Activated naive CD4-positive, alpha-beta T cell (primary cell): ENCODE measurements around the gene SLC66A1.

Experiments
- DNase-seq, 4 experiments: peaks; one replicate each; lab custom pipeline; 2025; lab: John Stamatoyannopoulos, UW

The SLC66A1 gene

DNA sequence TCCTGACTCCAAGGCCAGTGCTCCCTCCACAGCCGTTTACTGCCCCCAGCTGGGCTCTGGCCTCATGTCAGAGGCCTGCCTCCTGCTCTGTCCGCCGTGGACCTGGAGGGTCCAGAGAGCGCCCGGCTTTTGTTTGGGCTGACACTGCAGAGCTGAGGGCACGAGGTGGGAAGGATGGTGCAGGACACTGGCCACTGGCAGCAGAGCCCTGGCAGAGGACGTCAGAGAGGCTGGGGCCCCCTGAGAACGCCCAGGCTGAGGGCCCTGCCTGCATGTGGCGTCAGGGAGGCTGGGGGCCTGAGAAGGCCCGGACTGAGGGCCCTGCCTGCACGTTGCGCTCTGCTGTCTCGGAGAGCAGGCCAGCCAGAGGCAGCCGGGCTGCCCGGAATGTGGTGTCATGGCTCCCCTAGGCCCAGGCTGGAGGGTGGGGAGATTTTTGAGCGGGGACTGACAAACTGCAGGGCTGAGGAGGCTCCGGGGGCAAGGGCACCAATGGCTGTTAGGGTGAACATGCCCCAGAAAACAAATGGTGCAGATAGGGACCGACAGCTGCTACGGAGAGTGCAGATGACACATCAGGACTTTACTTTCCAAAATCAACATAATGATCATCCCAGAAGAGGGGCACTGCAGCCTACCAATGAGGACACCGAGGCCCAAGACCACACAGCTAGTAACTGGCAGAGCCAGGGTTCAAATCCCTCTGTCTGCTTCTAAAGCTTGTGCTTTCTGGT is 31.7 kb downstream of the SLC66A1 start:
- no peak for DNase-seq

DNA sequence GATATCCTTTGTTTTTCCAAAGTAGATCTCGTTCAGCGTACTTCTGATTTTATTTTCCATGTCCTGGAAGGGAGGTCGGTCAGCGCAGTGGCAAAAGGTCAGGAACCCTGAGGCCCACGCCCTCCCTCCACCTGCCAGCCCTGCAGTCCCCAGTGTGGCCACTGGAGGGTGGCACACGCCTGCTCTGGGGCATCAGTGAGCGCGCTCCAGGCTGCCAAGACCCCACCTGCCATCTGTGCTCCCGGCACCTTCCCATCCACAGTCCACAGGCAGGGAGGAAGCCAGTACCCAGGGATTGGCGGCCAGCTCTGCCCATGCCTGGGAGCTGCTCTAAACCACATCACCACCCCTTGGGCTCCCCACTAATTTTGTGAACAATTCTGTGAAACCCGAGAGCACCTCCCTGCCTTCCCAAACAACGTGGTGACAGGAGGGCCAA is 32.3 kb downstream of the SLC66A1 start:
- peak in 2 of 4 experiments; percentile 16 to 30 for DNase-seq

DNA sequence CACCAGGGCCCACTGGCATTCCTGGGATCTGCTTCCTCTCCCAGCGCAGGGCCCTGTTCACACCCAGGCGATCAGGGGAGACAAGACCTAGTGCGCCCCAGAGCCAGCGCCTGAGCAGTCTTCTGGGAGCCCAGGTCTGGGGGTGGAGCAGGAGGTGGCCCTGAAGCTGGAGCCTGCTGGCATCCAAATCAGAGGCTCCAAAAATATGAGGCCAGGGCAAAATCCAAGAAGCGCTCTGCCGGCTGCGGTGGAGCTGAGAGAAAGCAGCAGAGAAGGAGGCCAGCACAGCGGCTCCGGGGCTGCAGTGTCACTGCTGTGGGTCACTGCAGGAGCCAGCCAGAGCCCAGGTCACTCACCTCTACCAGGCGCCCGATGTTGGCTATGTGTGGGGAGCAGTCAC is 32.7 kb downstream of the SLC66A1 start:
- DNase-seq = no peak

DNA sequence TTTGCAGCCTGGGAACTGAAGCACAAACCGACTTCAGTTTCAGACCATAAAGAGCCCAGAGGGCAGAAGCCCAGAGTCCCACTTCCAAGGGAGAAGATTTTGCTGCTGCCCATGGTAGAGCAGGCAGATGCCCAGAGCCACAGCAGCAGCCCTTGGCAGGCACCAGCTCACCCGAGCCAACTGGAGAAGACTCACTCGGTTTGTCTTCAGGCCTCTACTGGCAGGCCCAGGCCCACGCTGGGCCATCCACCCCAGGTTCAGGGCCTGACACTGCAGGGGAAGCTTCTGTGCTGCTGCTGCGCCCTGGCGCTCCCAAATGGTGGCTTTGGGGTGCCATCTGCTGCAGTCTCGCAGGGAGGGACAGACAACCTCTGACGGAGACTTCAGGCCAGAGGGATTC is 33.3 kb downstream of the SLC66A1 start:
- no peak for DNase-seq

DNA sequence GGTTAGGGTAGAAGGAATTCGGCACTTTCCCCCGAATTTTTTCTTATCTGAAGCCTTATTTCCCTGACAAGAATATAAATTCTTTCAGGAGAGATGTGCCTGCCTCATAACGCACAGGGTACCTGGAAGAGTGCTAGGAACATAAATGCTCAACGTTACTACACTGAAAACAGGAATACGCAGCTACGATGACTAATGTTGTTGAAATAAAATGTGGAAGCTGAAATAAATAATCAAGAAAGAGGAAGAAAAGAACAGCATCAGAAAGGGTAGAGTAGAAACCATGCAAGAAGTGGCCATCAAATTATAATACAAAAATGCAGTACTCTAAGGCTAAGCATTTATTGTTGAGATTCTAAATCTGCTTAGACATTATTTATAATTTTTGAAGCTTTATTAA is 33.9 kb downstream of the SLC66A1 start:
- DNase-seq = no peak

DNA sequence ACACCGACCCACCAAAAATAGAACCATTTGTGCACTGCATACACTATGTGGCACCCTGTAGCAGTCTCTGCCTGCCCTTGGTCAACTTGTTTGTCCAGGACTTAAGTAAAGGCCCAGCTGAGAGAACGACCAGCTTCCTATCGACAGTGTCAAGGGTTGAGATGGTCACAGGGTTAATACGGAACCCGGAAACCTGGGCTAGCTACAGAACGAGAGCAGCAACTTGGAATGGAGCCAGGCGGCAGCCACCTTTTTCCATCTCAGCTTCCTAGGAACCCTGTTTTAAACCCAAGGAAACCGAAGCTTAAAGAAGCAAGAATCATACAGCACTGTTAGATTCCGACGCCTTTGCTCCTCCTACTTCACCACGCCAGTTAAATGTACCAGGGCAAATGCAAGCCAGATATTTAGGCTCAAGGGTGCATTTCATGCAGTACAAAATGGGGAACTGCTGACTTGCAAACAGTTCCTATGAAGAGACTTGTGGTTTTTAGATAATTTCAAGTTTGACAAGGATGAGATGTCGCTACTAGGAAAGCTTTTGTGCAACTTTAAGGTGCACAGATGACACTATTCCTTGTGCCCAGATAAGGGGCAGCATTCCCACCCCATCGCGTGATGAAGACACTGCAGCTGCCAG is 35.5 kb downstream of the SLC66A1 start:
- no peak for DNase-seq

DNA sequence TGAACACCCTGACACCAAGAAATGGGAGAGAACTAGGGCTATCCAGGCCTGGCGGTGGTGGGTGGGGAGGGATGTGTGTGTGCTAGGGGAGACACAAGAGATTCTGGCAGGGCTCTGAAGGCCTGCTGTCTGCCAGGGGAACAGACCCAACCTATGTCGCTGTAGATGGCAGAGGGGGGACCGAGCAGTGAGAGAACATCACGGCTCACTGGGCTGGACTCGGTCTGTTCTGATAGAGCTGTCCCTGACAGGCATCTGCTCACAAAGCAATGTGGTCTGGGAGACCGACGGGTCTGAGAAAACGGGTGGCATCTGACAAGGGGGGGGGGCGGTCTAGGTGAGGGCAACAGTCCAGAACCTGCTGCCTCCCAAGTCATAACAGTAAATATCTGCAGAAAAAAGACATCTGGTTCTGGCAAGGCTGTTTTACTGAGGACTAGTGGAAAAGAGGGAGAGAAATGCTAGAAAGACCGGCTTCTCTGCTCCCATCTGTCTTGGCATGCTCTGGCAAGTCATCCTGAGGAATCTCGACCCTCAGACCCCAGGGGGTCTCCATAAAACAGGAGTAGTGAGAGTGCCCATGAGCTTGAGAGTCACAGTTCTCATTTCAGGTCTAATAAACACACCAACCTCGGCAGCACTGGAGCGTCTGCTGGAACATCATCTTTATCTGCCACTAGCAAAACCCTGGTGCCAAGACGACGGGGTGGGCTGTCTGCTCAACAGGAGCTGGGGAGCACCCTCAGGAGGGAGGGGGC is 36.5 kb downstream of the SLC66A1 start:
- DNase-seq = no peak

DNA sequence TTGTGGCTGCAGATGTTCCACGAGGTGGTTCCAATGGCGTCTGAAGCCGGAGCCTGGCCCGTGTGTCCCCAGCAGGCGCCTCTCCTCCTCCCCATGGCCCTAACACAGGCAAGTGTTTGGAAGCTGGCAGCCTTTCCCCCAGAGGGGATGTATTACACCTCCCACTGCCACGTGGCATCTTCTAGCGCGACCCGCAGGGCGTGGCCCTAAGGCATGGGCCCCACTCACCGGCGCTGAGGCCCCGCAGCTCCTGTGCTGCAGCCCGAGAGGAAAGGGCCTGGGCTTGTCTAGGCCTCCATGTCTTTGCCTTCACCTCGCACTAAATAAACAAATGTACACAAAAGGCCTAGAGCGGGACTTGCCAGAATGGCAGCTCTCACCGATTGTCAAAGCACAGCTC is 37.9 kb downstream of the SLC66A1 start:
- DNase-seq = no peak

DNA sequence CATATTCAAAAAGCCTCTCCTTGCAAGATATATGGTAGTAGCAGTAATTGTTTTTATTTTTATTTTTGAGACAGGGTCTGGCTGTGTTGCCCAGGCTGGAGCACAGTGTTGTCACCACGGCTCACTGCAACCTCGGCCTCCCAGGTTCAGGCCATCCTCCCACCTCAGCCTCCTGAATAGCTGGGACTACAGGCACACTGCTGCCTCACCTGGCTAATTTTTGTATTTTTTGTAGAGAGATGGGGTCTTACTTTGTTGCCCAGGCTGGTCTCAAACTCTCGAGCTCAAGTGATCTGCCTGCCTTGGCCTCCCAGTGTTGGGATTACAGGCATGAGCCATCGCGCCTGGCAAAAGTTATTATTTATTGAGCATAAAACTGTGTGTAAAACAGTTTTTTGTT is 38.4 kb downstream of the SLC66A1 start:
- DNase-seq = no peak

DNA sequence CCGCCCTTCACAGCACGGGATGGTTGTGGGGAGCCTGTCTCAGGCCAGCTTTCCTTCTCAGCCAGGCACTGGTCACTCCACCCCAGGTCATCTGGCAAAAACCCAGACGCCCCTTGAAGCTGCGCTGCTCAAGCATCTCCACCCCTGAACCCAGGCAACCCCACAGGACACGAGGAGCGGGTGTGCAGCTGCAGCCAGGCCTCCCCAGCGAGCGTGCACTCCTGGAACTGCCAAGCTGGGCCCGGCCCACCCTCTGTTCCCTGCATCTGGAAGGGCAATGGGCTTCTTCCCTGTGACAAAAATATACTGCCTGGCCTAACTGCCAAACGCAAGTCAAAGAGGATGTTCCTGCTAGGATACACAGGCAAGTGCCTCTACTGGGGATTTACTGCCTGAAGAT is 39.7 kb downstream of the SLC66A1 start:
- DNase-seq = no peak

DNA sequence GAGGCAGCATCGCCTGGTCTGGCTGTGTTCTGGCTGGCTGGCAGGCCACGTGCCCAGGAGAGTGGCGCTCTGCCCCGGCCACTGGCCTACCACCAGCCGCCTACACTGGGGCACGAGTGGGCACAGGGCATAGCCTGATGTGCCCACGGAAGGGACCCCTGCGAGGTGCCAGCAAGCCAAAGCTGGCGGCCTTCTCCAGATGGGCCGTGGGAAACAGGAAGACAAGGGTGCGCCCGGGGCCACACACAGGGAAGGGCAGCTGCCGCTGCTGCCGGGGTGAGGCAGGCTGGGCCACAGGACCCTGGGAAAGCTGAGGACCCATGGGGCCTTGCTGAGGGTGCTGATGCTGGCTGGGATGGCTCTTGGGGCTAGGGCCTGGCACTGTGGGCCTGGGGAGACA is 40.7 kb downstream of the SLC66A1 start:
- DNase-seq = no peak

DNA sequence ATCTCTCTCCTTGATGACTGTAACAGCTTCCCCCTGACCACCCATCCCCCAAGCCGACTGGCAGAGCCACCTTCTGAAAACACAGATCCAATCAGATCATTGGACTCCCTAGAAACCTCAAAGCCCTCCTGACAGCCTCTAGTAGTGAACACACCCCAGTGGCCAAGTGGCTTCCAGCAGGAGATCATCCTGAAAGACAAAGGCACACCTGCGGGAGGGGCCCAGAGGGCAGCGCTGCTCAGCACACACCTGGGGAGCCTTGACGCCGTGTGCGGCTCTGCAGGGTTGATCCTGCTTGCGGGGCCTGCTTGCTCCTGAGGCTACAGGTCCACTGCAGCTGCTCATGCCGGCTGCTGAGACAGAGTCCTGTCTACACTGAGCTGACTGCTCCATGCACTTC is 41.5 kb downstream of the SLC66A1 start:
- no peak for DNase-seq

DNA sequence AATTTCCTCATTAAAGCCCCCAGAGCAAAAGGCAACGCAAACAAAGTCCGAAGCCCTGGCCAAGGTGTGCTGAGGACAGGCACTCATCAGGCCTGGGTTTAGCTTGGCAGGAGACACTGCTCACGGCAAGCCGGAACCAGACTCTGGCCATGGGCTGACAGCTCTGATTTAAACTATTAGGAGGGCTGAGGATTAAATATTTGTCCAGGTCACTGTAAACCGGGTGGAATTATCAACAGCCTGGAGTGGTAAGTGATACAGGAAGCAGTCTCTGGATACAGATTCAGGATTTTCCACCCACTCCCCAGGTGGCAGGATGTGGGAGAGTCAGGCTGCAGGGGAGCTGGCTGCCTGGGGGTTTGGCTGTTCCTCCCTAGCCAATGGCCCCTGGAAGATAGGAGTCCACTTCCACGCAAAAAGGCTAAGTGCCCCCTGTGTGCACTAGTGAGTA is 42.4 kb downstream of the SLC66A1 start:
- no peak for DNase-seq

DNA sequence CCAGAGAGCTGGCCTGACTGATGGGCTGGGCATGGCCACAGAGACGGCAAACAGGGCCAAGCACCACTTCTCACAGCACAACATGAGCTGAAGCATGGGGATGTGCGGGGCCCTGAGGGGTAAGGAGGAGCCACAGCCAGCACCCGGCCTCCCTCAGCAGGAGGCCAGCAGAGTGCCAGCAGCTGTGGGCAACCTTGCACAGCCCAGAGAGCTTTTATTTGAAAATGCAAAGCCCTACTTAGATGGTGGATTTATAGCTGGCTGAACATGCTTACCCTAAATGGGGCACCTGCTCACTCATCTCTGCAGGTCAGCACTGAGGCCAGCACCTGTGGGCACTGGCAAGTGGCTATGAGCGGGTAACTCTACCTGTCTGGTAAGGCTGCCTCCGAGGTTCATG is 44.1 kb downstream of the SLC66A1 start:
- DNase-seq = no peak

DNA sequence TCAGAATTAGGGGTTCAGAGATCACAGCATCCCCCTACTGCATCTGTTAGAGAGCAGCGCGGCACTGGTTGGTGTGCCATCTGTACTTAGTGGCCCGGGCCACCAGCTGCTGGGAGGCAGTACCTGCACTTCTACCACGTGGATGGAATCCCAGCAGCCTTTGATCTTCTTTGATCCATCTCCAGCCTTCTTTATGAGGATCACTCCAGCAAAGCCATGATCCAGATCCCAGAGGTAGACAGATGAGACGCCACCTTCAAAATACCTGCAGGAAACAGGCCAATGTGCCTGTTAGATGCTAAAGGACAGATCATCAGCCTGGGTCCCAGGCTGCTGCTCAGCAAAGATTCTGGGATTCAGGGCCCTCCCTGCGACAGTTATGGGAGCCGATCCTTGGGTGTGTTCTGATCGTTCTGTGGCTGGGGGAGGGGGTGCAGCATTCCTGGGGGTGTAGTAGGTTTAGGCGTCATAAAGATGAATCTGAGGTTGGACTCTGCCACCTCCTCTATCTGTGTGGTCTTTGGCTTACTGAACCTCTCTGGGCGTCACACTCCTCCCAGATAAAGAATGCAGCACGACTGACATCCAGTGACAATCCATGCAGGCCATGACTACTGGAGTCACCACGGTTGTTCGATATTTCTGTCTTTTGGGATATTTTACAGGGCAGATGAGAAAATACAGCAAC is 45.3 kb downstream of the SLC66A1 start:
- DNase-seq = no peak

DNA sequence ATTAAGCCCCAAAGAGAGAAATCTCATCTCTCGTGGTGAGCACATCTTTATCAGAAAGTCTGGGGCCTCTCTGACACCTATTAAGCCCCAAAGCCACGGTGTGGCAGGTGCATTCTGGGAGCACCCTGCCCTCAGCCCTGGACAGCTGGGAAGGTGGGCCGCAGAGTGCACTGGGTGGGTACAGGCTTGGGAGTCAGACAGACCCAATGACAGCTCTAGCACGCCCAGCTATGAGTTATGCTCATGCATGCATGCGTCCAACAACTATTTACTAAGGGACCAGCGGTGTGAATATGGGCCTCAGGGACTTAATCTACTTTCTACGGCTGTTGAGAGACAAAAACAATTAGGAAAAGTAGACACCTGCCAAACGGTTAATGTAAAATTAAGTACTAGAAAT is 46.6 kb downstream of the SLC66A1 start:
- DNase-seq = no peak

DNA sequence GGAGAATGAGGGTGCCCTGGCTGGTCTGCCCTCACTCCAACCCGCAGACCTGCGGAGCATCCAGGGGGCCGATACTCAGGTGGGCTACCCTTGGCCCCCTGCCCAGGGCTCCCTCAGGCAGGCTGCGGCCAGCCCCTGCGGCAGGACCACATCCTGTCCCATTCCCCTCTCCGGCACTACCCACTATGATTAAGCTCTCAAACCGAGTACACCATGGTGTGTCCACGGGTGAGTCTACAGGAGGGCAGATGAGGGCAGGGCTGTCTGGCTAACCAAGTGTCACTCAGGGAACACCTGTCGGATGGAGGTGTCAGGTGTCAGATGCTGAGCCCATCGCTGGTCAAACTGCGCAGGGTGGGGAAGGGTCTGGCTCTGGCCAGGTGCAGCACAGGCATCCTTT is 47.2 kb downstream of the SLC66A1 start:
- DNase-seq = no peak

DNA sequence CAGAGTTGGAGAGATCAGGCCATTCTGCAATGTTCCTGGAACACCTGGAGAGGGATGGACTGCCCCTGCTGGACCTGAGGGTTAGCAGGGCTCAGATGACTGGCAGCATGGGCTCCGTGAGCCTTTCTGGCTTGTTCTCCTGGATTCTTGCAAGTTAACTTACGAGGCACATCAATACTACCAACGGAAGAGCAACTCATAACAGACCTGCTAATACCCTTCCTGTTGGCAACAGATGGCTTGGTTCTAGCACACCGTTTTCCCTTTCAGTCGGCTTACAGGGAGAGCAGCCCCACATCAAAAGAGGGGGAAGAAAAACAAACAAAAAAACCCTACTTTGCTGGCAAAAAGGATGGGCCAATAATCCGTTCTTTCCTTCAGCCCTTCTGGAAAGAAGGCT is 47.9 kb downstream of the SLC66A1 start:
- no peak for DNase-seq

DNA sequence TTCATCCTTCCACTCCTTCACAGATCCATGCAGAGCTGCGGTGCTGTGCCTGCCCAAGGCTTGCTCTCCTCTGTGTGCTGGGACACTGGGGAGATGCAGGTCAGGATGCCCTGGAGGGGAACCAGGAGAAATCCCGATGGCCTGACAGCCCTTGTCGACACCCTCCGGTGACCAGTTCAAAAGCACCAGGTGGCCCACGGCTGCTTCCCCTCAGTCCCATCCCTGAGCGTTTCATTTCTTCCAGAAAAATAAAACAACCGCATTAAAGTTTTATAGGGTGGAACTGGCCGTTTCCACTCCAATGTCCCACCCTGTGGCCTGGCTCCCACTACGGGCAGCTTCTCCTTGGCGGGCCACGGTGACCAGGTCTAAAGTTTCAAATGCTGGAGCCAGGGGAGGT is 48.3 kb downstream of the SLC66A1 start:
- no peak for DNase-seq

DNA sequence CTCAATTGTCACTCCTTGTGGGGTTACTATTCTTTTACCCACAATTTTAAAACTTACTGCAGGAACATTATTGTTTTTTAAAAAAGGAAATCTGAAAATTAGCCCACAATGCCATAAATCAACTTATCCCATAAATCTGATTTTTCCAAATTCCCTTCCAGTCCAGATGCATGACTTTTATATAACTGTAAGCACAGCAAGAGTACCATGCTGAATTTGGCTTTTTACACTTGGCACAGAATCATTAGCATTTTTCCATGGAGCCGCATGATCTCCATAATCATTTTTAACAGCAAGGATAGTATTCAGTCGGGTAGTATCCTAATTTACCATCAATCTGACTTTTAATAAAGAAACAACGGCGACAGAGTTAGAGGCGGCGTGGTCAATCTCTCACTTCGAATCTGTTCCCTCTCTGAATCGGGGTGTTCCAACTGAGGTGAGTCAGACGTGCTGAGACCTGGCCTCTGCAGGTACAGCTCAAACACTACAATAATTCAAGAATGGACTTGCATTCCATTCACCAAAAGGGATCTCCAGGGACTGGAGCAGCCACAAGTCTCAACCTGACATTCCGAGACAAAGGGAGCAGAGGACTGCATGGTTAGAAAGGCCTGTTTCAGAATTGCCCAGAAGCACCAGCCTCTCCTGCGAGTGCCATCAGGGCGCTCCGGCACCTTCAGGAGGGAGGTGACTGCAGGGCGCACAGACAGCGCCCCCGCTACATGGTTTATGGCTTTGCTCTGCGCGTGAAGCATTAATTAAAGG is 48.9 kb downstream of the SLC66A1 start:
- no peak for DNase-seq

DNA sequence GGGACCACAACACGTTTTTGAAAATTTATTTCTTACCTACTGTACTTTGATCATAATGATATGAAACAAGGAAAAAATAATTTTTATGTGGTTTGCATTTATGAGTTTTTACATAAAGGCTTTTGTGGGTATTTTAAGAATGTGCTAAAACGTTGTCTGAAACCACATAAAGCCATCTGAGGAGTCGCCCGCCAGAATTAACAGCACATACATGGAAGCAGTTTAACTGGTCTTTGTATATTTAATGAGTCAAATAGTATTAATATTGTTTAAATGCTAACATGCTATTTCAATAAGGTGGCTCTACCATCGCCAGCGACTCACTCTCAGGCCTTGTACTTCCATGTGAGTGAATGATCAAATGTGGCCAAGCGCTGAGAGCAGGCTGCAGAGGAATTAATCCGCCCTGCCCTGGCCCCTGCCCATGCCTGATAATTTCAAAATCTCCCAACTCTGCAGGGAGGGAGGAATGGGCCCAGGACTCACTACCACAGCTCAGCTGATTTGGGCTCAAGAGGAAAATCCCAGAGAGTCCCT is 49.6 kb downstream of the SLC66A1 start:
- DNase-seq = no peak
